ENCODE measurements around the gene NDC1. TPM values are rescaled to one million over a fixed set of nuclear protein-coding genes. Genes with fewer than 3 reads are reported as not detected.
A peak's percentile ranks its signal among the peaks of the same experiment; 100 is the strongest.
"Not testable (repeated sequence)": the region's sequence is repeated elsewhere in the genome, so short reads cannot be mapped to it uniquely, and the experiment has no call there.

NDC1 gene
- polyA plus RNA-seq, 1 donor (not counting 4 experiments of a cell fraction or from before 2014, with no cell fraction given), result 36.1 TPM

DNA sequence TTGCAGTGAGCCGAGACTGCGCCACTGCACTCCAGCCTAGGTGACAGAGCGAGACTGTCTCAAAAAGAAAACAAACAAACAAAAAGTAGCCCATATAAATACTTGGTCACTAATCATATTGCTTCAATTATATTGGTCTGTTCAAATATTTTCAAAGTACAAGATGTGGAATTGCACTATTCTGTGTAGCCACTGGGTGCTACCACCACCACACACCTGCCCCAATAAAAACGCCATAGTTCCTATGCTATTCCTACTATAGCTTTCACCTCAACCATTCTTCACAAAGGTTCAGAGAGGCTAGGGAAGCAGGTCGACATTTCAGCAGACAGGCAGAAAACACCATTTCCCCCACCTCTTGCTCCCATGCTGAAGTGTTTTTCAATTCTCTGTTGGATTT is 16.7 kb downstream of the NDC1 start:
- TF ChIP-seq EZH2 (IDR thresholded peaks at IDR 0.05; ENCODE audit: low read length), result no peak
- TF ChIP-seq, protein P1, sequence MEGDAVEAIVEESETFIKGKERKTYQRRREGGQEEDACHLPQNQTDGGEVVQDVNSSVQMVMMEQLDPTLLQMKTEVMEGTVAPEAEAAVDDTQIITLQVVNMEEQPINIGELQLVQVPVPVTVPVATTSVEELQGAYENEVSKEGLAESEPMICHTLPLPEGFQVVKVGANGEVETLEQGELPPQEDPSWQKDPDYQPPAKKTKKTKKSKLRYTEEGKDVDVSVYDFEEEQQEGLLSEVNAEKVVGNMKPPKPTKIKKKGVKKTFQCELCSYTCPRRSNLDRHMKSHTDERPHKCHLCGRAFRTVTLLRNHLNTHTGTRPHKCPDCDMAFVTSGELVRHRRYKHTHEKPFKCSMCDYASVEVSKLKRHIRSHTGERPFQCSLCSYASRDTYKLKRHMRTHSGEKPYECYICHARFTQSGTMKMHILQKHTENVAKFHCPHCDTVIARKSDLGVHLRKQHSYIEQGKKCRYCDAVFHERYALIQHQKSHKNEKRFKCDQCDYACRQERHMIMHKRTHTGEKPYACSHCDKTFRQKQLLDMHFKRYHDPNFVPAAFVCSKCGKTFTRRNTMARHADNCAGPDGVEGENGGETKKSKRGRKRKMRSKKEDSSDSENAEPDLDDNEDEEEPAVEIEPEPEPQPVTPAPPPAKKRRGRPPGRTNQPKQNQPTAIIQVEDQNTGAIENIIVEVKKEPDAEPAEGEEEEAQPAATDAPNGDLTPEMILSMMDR (optimal IDR thresholded peaks at IDR 0.05 in 1 of 3, IDR thresholded peaks at IDR 0.05 in 1 of 3, conservative IDR thresholded peaks at IDR 0.05 in 1 of 3; ENCODE audit: extremely low read depth in 1 of 3, insufficient read depth in 2 of 3, low read length in 3 of 3), result peak in 1 of 3 experiments; percentile 11
- H3K4me3 ChIP-seq (ENCODE audit: control insufficient read depth in 2 of 3, extremely low read depth in 1 of 3, insufficient read depth in 2 of 3, low read depth in 1 of 3, low read length in 3 of 3), result no peak overlapping the region
- no peaks in the 10 kb centered on the region for H3K9me3 ChIP-seq (ENCODE audit: control insufficient read depth, low read depth, low read length)
- H3K27me3 ChIP-seq (ENCODE audit: control insufficient read depth, extremely low read depth, insufficient read depth, low read length), result no peaks in the 10 kb centered on the region
- H3K4me1 ChIP-seq (ENCODE audit: control insufficient read depth, extremely low read depth, insufficient read depth, low read length), result no peaks in the 10 kb centered on the region
- no peak overlapping the region for H2AFZ ChIP-seq (ENCODE audit: control insufficient read depth, low read length)
- peaks cover 9 to 13% of the 10 kb centered on the region in 2 experiments for H3K36me3 ChIP-seq (ENCODE audit: control insufficient read depth in 2 of 2, extremely low read depth in 1 of 2, insufficient read depth in 2 of 2, low read length in 2 of 2)
- no peaks in the 10 kb centered on the region for H4K20me1 ChIP-seq (ENCODE audit: control insufficient read depth, extremely low read depth, insufficient read depth, low read length)
- H3K4me2 ChIP-seq (ENCODE audit: control insufficient read depth, extremely low read depth, insufficient read depth, low read depth, low read length), result no peak overlapping the region
- peaks cover 2% of the 10 kb centered on the region for H3K79me2 ChIP-seq (ENCODE audit: control insufficient read depth, insufficient read depth, low read length)
- no peaks in the 10 kb centered on the region for H3K9me1 ChIP-seq (ENCODE audit: control insufficient read depth, extremely low read depth, insufficient read depth, low read length)
- DNase-seq (ENCODE audit: low read depth, low spot score), result no peak
- H3K9ac ChIP-seq (ENCODE audit: control insufficient read depth, extremely low read depth, insufficient read depth, low read length), result no peak overlapping the region
- H3K27ac ChIP-seq (ENCODE audit: control insufficient read depth, insufficient read depth, low read length), result no peak overlapping the region
- no peak for FAIRE-seq
- dilution Hi-C loops (cut with MboI; ENCODE audit: extremely low pct_ligation_motif_present, low sequenced_read_pairs), result no loop called here

DNA sequence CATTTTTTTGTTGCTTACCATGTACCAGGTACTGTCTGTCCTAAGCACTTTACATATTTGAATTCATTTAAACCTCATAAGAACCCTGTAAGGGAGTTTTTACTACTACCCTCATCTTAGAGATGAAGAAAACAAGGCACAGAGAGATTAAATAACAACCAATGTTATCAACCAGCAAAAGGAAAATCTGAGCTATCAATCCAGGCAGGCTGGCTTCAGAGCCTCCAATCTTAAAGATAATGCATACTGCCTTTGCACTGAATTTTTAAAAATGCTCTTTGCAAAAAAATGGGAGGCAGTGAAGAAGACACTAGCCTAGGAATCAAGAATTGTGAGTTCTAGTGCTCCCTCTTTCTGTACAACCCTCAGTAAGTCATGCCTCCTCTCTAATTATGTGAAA is 18.7 kb downstream of the NDC1 start:
- Histone ChIP-seq H3K27me3 (ENCODE audit: control insufficient read depth, extremely low read depth, insufficient read depth, low read length) (no peaks in the 10 kb centered on the region), H4K20me1 (ENCODE audit: control insufficient read depth, extremely low read depth, insufficient read depth, low read length) (no peaks in the 10 kb centered on the region), H3K27ac (ENCODE audit: control insufficient read depth, insufficient read depth, low read length) (no peak overlapping the region), H3K4me2 (ENCODE audit: control insufficient read depth, extremely low read depth, insufficient read depth, low read depth, low read length) (no peak overlapping the region), H3K4me1 (ENCODE audit: control insufficient read depth, extremely low read depth, insufficient read depth, low read length) (no peaks in the 10 kb centered on the region), H3K79me2 (ENCODE audit: control insufficient read depth, insufficient read depth, low read length) (peaks cover 2% of the 10 kb centered on the region), H3K9ac (ENCODE audit: control insufficient read depth, extremely low read depth, insufficient read depth, low read length) (no peak overlapping the region), H3K9me3 (ENCODE audit: control insufficient read depth, low read depth, low read length) (no peaks in the 10 kb centered on the region), H3K4me3 (ENCODE audit: control insufficient read depth in 2 of 3, extremely low read depth in 1 of 3, insufficient read depth in 2 of 3, low read depth in 1 of 3, low read length in 3 of 3) (no peak overlapping the region), H3K9me1 (ENCODE audit: control insufficient read depth, extremely low read depth, insufficient read depth, low read length) (no peaks in the 10 kb centered on the region), H3K36me3 (ENCODE audit: control insufficient read depth in 2 of 2, extremely low read depth in 1 of 2, insufficient read depth in 2 of 2, low read length in 2 of 2) (peaks cover 0 to 9% of the 10 kb centered on the region in 2 experiments), H2AFZ (ENCODE audit: control insufficient read depth, low read length) (no peak overlapping the region)
- dilution Hi-C loops (cut with MboI; ENCODE audit: extremely low pct_ligation_motif_present, low sequenced_read_pairs), result no loop called here
- FAIRE-seq (no peak), DNase-seq (ENCODE audit: low read depth, low spot score) (no peak)
- TF ChIP-seq, protein P1 (optimal IDR thresholded peaks at IDR 0.05 in 1 of 3, IDR thresholded peaks at IDR 0.05 in 1 of 3, conservative IDR thresholded peaks at IDR 0.05 in 1 of 3; ENCODE audit: extremely low read depth in 1 of 3, insufficient read depth in 2 of 3, low read length in 3 of 3), result no peak
- no peak for TF ChIP-seq EZH2 (IDR thresholded peaks at IDR 0.05; ENCODE audit: low read length)

- H3K79me2 ChIP-seq (ENCODE audit: control insufficient read depth, insufficient read depth, low read length); FAIRE-seq; H3K36me3 ChIP-seq (ENCODE audit: control insufficient read depth in 2 of 2, extremely low read depth in 1 of 2, insufficient read depth in 2 of 2, low read length in 2 of 2): not testable (repeated sequence)
Measured at GRCh38 chr1:53816584-53816983, 21.5 kb downstream of the NDC1 start.

DNA sequence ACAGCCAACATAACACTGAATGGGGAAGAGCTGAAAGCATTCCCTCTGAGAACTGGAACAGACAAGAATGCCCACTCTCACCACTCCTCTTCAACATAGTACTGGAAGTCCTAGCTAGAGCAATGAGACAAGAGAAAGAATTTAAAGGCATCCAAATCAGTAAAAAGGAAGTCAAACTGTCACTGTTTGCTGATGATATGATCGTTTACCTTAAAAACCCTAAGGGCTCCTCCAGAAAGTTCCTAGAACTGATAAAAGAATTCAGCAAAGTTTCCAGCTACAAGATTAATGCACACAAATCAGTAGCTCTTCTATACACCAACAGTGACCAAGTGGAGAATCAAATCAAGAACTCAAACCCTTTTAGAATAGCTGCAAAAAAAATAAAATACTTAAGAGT is 22.6 kb downstream of the NDC1 start:
- H3K27me3 ChIP-seq (ENCODE audit: control insufficient read depth, extremely low read depth, insufficient read depth, low read length); H3K9me1 ChIP-seq (ENCODE audit: control insufficient read depth, extremely low read depth, insufficient read depth, low read length); H3K27ac ChIP-seq (ENCODE audit: control insufficient read depth, insufficient read depth, low read length); H4K20me1 ChIP-seq (ENCODE audit: control insufficient read depth, extremely low read depth, insufficient read depth, low read length); DNase-seq (ENCODE audit: low read depth, low spot score); H3K4me2 ChIP-seq (ENCODE audit: control insufficient read depth, extremely low read depth, insufficient read depth, low read depth, low read length); H3K36me3 ChIP-seq (ENCODE audit: control insufficient read depth in 2 of 2, extremely low read depth in 1 of 2, insufficient read depth in 2 of 2, low read length in 2 of 2); H3K9me3 ChIP-seq (ENCODE audit: control insufficient read depth, low read depth, low read length); FAIRE-seq; H3K4me1 ChIP-seq (ENCODE audit: control insufficient read depth, extremely low read depth, insufficient read depth, low read length); H3K9ac ChIP-seq (ENCODE audit: control insufficient read depth, extremely low read depth, insufficient read depth, low read length); H3K4me3 ChIP-seq (ENCODE audit: control insufficient read depth in 2 of 3, extremely low read depth in 1 of 3, insufficient read depth in 2 of 3, low read depth in 1 of 3, low read length in 3 of 3); H3K79me2 ChIP-seq (ENCODE audit: control insufficient read depth, insufficient read depth, low read length); dilution Hi-C loops (cut with MboI; ENCODE audit: extremely low pct_ligation_motif_present, low sequenced_read_pairs); H2AFZ ChIP-seq (ENCODE audit: control insufficient read depth, low read length): not testable (repeated sequence)

More at GRCh38 chr1:53816584-53816983, 21.5 kb downstream of the NDC1 start:
- H3K9me3 ChIP-seq (ENCODE audit: control insufficient read depth, low read depth, low read length); H3K27ac ChIP-seq (ENCODE audit: control insufficient read depth, insufficient read depth, low read length); H3K4me1 ChIP-seq (ENCODE audit: control insufficient read depth, extremely low read depth, insufficient read depth, low read length); dilution Hi-C loops (cut with MboI; ENCODE audit: extremely low pct_ligation_motif_present, low sequenced_read_pairs); H3K9me1 ChIP-seq (ENCODE audit: control insufficient read depth, extremely low read depth, insufficient read depth, low read length); H3K4me2 ChIP-seq (ENCODE audit: control insufficient read depth, extremely low read depth, insufficient read depth, low read depth, low read length); H3K9ac ChIP-seq (ENCODE audit: control insufficient read depth, extremely low read depth, insufficient read depth, low read length); H3K27me3 ChIP-seq (ENCODE audit: control insufficient read depth, extremely low read depth, insufficient read depth, low read length); H4K20me1 ChIP-seq (ENCODE audit: control insufficient read depth, extremely low read depth, insufficient read depth, low read length); H2AFZ ChIP-seq (ENCODE audit: control insufficient read depth, low read length); H3K4me3 ChIP-seq (ENCODE audit: control insufficient read depth in 2 of 3, extremely low read depth in 1 of 3, insufficient read depth in 2 of 3, low read depth in 1 of 3, low read length in 3 of 3); DNase-seq (ENCODE audit: low read depth, low spot score): not testable (repeated sequence)
